Left colon (tissue), 2 donors: Measurements from ENCODE around the gene IRAK1. TPM values are rescaled to one million over a fixed set of nuclear protein-coding genes. Genes with fewer than 3 reads are reported as not detected.
"Not testable (repeated sequence)": the region's sequence is repeated elsewhere in the genome, so short reads cannot be mapped to it uniquely, and the experiment has no call there.

Source experiments
- ATAC-seq: fragments of 200-7000 bp; cut with Tn5 transposase; one replicate; pipeline ENCODE4 v1.9.1; 2020; ENCODE audit warnings: mild to moderate bottlenecking, moderate library complexity
- DNase-seq, 2 donors: peaks; one replicate each; pipeline ENCODE4 v3.0.0-alpha.2; 2020
- intact Hi-C, 2 donors: fragments of 100-400 bp; cut with DNase I in 1 of 2; cut with micrococcal nuclease in 1 of 2; formaldehyde crosslinking; loops; one replicate each; pipeline versions ENCODE4 v1.11.2 to v1.14.0; 2022; cut with DNase I, micrococcal nuclease
- total RNA-seq, 2 donors: library from RNA; stranded (reverse); fragmentation: NEBNext Ultra II Directional; extraction: Animal tissue kit (Norgen Biotek cat#: 25700); gene quantifications; one replicate each; pipeline ENCODE4 v1.2.1, GENCODE V29; 2021
- donor health status: DM: no; HTN: no; CAD: no.
- donor health status: DM: yes; HTN: yes; CAD: no.

Gene IRAK1
- total RNA-seq, 2 donors from 2014 or later: 76.1 to 103 TPM

DNA sequence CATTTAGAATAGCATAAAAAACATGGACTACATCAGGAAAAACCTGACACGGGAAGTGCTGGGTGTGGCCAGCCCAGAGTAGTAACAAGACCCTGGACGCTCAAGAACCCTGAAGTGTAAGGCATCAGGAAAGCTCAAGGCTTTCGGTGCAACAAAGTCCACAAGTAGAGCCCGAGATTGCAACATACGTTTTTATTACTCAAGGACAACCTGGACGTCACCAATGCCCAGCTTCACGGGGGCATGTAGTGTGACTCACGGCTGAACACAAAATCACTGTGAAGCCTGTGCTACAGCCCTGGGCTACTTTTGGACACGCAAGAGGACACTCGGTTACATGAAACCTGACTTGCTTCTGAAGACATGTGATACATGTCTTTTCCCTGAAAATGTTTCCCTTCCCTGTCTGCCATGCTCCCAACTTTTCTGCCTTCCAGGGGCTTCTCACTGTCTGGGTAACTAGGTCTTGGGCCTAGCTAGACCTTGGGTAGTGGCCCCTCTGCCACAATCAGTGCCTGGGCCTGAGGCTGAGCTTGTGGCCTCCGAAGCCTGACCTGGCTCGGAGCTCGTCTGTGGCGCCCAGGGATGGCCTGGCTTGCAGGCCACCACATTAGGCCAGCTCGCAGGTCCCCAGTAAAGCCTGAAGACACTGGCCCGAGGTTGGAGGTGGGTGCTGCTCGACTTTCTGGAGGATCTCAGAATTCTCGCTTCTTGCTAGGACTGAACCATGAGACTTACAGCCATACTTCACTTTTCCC lies 9.2 kb downstream of the IRAK1 start:
- DNase-seq: no peak
- intact Hi-C loops: no loop called here
- ATAC-seq: no peak

GRCh38 chrX:154008521-154008920 lies 11.2 kb downstream of the IRAK1 start:
- DNase-seq (no peak), ATAC-seq (no peak)
- intact Hi-C loops: no loop called here

- intact Hi-C loops: no loop called here
- no peak for ATAC-seq
- DNase-seq: no peak
Observed at GRCh38 chrX:154006947-154007346, 12.8 kb downstream of the IRAK1 start.

DNA sequence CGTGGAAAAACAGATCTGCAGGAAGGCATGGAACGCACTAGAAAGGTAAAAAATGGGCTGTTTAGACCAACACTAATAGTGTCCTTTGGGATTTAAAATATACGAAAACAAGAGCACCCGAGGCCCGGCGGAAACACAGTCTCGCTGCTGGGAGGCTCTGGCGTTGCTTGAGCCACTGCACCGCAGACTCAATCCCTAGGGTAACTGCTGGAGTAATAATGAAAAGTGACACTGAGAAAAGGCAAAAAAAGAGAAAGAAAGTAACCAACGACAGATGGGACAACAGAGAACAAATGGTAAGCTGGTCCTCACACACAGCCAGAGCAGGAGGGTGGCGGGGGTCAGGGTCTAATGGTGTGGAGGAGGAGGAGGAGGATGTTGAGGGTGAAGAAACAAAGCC lies 15.4 kb downstream of the IRAK1 start:
- ATAC-seq (no peak), DNase-seq (no peak)
- intact Hi-C loops: no loop called here

DNA sequence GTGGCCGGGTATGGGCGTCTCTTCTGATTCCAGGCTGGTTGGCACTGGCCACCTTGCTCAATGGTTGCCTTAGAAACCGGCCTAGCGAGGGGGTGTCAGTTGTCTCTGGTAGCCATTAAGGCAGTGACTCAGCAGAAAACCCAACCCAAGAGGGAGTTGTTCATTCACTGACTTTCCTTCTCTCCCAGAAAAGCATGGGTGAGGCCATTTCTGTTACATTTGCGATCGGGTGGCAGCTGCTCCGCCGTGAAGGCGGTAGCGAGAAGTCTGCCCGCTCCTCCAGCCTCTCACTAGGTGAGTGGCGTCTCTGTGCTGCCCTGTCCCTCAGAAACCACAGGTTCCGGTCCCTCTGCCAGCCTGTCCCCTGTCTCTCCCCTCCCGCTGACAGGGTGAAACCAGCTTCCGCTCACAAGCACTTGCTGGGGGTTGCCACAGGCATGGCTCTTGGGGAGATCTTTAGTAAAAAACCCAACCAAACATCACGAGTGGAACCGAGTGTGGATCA lies 17.4 kb downstream of the IRAK1 start:
- peak in 1 of 2 donors; percentile 53 for DNase-seq
- intact Hi-C loops: no loop called here
- peak; percentile 23 for ATAC-seq

DNA sequence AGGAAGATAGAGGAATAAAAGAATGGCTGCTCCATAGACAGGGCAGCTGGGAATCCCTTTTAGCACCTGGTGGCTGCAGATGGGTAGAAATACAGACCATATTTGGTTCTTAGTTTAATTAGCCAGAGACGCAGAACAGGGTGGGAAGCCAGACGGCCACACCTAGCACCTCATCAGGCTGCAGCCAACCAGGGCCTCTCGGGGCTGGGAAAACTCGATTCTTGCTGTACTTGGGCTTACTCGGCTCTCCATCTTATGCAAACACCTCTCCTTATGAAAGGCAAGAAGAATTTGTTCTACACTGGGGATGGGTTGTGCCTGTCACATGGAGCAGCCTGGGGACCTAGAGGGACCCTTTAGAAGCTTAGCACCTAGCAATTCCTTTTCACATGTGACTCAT lies 19.7 kb downstream of the IRAK1 start:
- intact Hi-C loops: no loop called here
- ATAC-seq (peak; percentile 84), DNase-seq (no peak)

DNA sequence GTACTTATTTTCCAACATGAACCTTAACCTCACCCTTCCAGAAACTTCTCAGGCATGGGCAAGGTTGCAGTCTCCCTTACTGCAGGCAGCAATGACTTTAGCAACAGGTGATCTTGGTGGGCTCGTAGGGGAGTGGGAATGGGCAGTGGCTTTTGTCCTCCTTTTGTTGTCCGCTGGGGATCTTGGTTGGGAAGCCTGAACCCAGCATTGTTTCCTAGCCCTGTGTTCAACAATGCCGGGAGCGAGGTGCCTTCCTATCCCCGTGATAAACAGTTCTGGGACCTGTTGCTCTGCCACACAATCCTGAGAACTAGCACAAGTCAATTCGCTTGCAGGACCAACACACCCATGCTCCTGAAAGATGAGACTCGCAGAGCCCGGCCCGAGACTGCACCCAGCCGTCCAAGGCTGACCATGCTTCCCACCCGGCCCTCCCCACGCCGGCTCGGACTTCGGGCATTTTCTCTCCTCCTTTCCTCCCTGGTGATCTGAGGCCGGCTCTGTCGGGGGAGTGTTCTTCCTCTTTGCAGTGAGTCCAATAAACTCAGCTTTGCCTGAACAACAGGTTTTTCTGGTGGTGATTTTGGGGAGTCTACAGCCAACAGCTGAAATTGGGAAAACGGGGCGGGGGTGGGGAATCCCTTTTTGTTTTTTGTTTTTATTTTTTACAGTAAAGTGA lies 20.2 kb downstream of the IRAK1 start:
- peak; percentile 66 for ATAC-seq
- DNase-seq: no peak
- intact Hi-C loops: no loop called here

DNA sequence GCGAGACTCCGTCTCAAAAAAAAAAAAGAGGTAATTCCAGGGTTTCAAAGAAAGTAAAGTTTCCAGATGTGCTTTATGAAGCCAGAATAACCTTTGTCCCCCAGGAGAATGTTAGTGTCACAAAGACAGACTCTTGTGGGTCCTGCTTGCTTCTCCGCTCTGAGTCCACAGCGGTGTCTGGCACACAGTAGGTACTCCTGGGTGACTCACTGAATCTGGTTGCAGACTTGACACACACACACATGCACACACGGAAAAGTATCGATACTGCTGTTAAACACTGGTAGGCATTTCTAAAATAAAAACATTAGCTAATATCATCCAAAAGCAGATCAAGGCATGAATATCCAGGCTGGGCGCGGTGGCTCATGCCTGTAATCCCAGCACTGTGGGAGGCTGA lies 24.2 kb downstream of the IRAK1 start:
- no peak for ATAC-seq
- DNase-seq: no peak
- intact Hi-C loops: no loop called here

GRCh38 chrX:153994398-153994797 lies 25.3 kb downstream of the IRAK1 start:
- DNase-seq, intact Hi-C loops, ATAC-seq: not testable (repeated sequence)

DNA sequence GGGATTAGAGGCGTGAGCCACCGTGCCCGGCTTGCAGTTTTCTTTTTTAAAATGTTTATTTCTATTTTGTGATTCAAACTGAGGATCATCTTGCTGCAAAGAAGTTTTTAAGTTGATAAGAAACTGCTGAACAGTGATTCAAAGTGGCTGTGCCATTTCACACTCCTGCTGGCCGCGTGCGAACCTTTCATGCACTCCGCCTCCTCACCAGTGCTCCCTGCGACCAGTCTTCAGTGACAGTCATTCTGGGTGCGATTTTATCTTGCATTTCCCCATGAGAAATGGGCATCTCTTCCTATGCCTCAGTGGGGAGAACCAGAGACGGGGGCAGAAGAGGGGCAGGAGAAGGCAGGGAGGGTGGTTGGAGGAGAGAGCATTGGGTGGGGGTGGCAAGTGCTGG lies 25.7 kb downstream of the IRAK1 start:
- DNase-seq (no peak), ATAC-seq (no peak)
- intact Hi-C loops: no loop called here

DNA sequence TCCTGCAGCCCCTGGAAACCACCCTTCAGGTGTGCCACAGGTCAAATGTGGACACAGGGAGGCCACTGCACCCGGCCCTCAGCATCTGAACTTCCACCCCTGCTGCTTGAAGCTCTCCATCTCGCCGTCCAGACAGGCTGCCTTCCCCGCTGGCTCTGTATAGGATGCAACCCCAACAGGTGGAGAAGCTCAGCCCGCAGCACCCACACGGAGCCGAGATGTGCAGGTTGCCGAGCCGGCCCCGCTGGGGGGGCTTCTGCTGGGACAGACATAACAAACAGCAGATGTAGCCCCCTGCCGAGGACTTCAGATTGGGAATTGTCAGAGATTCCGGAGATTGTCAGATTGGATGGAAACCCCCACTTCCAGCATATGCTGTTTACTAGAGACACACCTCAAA lies 26.6 kb downstream of the IRAK1 start:
- DNase-seq: no peak
- no peak for ATAC-seq
- intact Hi-C loops: no loop called here

DNA sequence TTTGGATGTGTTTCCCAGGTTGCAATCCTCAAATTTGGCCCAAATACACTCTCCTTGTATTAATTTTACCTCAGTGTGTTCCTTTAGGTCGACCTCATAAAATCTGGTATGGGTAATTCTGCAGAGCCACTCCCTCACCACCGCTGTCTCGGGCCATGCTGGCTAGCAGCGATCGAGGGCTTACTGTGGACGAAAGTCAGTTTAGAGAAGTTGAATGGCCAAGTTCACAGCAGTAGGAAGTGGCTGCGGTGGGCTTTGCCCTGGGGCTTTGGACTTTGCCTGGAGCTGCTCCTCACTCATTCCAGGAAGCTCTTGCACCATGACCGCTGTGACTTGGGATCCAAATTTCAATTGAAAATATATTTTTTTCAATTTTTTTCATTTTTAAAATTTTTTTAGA lies 27.5 kb downstream of the IRAK1 start:
- DNase-seq: no peak
- intact Hi-C loops: no loop called here
- no peak for ATAC-seq

GRCh38 chrX:153991013-153991580 lies 28.6 kb downstream of the IRAK1 start:
- ATAC-seq (no peak), DNase-seq (no peak)
- intact Hi-C loops: no loop called here

DNA sequence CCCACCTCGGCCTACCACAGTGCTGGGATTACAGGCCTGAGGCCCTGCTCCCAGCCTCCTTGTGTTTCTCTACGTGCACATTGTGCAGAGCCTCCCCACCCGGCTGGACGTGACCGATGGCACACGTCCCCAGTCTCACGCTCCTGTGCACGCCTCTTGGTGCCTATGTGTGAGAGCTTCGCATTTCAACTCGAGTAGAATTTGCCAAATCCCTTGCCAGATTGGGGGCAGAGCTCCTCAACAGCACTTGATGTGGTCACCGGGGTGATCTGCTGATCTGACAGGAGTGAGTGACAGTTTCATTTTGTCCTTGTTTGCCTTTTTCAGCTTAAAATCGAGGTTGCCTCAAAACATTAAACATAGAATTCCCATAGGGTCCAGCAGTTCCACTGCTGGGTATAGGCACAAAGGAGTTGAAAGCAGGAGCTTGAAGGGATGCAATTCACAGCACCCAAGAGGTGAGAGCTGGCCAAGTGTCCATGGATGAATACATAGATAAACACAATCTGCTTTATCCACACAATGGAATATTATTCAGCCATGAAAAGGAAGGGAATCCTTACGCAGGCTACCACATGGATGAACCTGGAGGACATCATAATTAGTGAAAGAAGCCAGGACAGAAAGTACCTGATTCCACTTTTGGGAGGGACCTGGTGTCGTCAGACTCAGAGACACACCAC lies 29.6 kb downstream of the IRAK1 start:
- no peak for DNase-seq
- no peak for ATAC-seq
- intact Hi-C loops: no loop called here

GRCh38 chrX:153988493-153988892 lies 31.2 kb downstream of the IRAK1 start:
- intact Hi-C loops: no loop called here
- ATAC-seq: no peak

DNA sequence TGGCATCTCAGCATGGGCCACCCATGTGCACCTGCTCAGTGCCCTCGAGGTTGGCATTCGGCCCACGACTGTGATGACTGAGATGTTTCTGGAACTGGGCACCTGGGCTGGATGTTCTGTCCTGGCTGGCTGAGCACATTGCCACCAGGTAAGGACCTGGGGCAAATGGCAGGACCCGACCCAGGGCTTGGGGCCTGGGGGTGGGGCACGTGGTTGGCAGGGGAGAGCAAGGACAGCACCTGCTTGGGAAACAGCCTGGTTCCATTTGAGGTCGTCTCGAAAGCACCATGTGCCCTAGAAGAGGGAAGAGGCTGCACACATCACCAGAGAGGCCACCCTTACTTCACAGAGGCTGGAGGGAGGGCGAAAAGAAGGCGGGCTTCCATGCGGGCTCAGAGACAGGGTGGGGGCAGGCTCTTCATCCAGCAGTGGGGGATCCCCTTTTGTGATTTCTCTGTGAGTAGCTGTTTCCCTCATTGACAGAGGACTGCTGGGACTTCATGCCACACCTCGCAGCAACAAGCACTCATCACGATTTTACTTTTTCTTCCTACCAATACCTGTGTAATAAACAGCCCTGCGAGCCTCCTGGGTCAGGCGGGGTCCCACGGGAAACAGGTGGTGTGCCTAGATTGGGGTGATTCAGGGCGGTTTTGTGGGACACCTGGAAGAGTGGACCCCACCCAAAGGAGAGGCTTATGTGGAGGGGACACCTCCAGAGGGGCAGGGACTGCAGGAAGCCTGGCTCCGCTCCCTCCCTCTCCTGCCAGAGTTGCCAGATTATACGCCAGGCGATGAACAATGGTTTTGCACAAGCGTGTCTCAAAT lies 35.1 kb downstream of the IRAK1 start:
- ATAC-seq: no peak
- no peak for DNase-seq
- intact Hi-C loops: no loop called here

More at GRCh38 chrX:153988493-153988892, 31.2 kb downstream of the IRAK1 start:
- DNase-seq: no peak

DNA sequence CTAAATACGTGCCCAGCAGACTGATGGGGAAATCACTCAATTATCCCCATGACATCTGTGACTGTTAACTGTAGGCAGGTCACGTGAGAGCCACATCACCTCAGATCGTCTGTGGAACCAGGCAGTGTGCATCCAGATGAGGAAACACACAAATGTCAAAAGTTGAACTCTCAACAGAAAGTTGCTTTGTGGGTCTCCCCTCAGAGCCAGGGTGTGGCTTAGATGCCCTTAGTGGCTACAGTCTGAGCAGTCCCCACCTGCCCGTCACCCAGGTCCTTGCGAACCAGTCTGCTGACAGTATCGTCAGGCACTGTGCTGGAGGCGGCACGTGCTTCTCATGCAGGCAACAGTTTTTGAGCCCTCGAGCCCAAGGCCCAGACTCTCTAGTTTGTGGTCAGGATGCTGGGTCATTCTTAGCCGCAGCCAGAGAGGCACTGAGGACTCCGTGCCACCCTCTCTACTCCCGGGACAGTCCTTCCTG lies 36.3 kb downstream of the IRAK1 start:
- ATAC-seq: no peak
- intact Hi-C loops: no loop called here
- DNase-seq: no peak

DNA sequence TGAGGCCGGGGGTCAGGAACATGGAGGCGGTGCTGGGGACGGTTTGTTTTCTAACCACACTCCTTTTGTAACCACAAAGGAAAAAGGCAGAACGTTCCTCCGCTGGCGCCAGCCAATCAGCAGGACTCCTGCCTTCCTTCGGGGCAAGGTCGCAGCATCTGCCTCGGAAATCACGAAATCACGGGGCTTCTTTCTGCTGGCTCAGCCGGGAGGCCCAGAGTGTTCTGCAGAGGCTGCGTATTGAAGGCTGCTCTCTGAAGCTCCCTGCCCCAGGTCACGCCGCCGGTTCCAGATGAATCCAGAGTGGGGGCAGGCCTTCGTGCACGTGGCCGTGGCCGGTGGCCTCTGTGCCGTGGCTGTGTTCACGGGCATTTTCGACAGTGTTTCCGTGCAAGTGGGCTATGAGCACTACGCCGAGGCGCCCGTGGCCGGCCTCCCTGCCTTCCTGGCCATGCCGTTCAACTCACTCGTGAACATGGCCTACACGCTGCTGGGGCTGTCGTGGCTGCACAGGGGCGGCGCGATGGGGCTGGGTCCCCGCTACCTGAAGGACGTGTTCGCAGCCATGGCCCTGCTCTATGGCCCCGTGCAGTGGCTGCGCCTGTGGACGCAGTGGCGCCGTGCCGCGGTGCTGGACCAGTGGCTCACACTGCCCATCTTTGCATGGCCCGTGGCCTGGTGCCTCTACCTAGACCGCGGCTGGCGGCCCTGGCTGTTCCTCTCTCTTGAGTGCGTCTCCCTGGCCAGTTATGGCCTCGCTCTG lies 37.8 kb downstream of the IRAK1 start:
- peak in 1 of 2 donors; percentile 38 for DNase-seq
- ATAC-seq: no peak
- intact Hi-C loops: no loop called here
